ENCODE data around the gene INSIG1. TPM values are rescaled to one million over a fixed set of nuclear protein-coding genes. Genes with fewer than 3 reads are reported as not detected.

Gene INSIG1
- total RNA-seq, 4 donors from 2014 or later = 17.5 to 79.4 (median 29.8) TPM

- DNase-seq = no peak
- peaks cover 3% of the 10 kb centered on the region for H3K27me3 ChIP-seq
- intact Hi-C loops (cut with DNase I) = no loop called here
- no peaks in the 10 kb centered on the region for H3K9me3 ChIP-seq
- WGBS, 2 donors = 75 to 86% methylated on average over 16 to 21 of the region's 21 CpGs
- no peaks in the 10 kb centered on the region for H3K36me3 ChIP-seq
- TF ChIP-seq CTCF (IDR thresholded peaks at IDR 0.05) (no peak), POLR2A (IDR thresholded peaks at IDR 0.05) (no peak)
- peaks cover 4 to 14% of the 10 kb centered on the region in 2 donors for H3K4me1 ChIP-seq
- H3K4me3 ChIP-seq (replicated peaks in 1 of 3) = no peak overlapping the region
- H3K27ac ChIP-seq = no peak overlapping the region
These were observed 36.4 kb upstream of the INSIG1 start for GRCh38 chr7:155261031-155261985.

- H3K36me3 ChIP-seq = no peaks in the 10 kb centered on the region
- 49 to 67% methylated on average over 12 of the region's 12 CpGs for WGBS, 2 donors
- H3K9me3 ChIP-seq = no peaks in the 10 kb centered on the region
- H3K27me3 ChIP-seq = peaks cover 3% of the 10 kb centered on the region
- H3K27ac ChIP-seq = no peak overlapping the region
- TF ChIP-seq POLR2A (IDR thresholded peaks at IDR 0.05) (no peak), CTCF (IDR thresholded peaks at IDR 0.05) (no peak)
- peaks cover 4 to 10% of the 10 kb centered on the region in 2 donors for H3K4me1 ChIP-seq
- DNase-seq = peak in 1 of 2 donors; percentile 10
- intact Hi-C loops (cut with DNase I) = no loop called here
- no peak overlapping the region for H3K4me3 ChIP-seq (replicated peaks in 1 of 3)
These were observed 35.6 kb upstream of the INSIG1 start for GRCh38 chr7:155262031-155262430.

GRCh38 chr7:155263051-155263450 is 34.6 kb upstream of the INSIG1 start:
- 89 to 94% methylated on average over 12 to 14 of the region's 14 CpGs for WGBS, 2 donors
- Histone ChIP-seq H3K4me3 (replicated peaks in 1 of 3) (no peak overlapping the region), H3K4me1 (peaks cover under 1 to 3% of the 10 kb centered on the region in 2 donors), H3K9me3 (no peaks in the 10 kb centered on the region), H3K27me3 (peaks cover 3% of the 10 kb centered on the region), H3K36me3 (no peaks in the 10 kb centered on the region), H3K27ac (no peak overlapping the region)
- intact Hi-C loops (cut with DNase I) = no loop called here
- TF ChIP-seq CTCF (IDR thresholded peaks at IDR 0.05) (no peak), POLR2A (IDR thresholded peaks at IDR 0.05) (no peak)
- DNase-seq = no peak

GRCh38 chr7:155263581-155264143 is 34.0 kb upstream of the INSIG1 start:
- Histone ChIP-seq H3K36me3 (no peaks in the 10 kb centered on the region), H3K4me3 (replicated peaks in 1 of 3) (no peak overlapping the region), H3K27ac (no peak overlapping the region), H3K27me3 (peaks cover 3% of the 10 kb centered on the region), H3K9me3 (no peaks in the 10 kb centered on the region), H3K4me1 (no peaks in the 10 kb centered on the region)
- no peak for TF ChIP-seq CTCF (IDR thresholded peaks at IDR 0.05)
- no peak for TF ChIP-seq POLR2A (IDR thresholded peaks at IDR 0.05)
- intact Hi-C loops (cut with DNase I) = no loop called here
- DNase-seq = no peak
- WGBS, 2 donors = 96 to 97% methylated on average over 11 of the region's 12 CpGs

GRCh38 chr7:155265144-155265543 is 32.5 kb upstream of the INSIG1 start:
- TF ChIP-seq CTCF (IDR thresholded peaks at IDR 0.05) (no peak), POLR2A (IDR thresholded peaks at IDR 0.05) (no peak)
- H3K9me3 ChIP-seq = no peaks in the 10 kb centered on the region
- no peak for DNase-seq
- H3K27ac ChIP-seq = no peak overlapping the region
- no peaks in the 10 kb centered on the region for H3K4me1 ChIP-seq
- 79 to 83% methylated on average over 7 of the region's 7 CpGs for WGBS, 2 donors
- H3K4me3 ChIP-seq (replicated peaks in 1 of 3) = no peak overlapping the region
- H3K27me3 ChIP-seq = peaks cover 3% of the 10 kb centered on the region
- H3K36me3 ChIP-seq = no peaks in the 10 kb centered on the region
- intact Hi-C loops (cut with DNase I) = no loop called here
